Stomach (tissue), 4 donors: ENCODE results near the gene ZNF169.
"Not testable (repeated sequence)": the region's sequence is repeated elsewhere in the genome, so short reads cannot be mapped to it uniquely, and the experiment has no call there.

Experiments
- CTCF ChIP-seq, 7 experiments: fragments of 450-650 bp in 4 of 7; fragments of 200-600 bp in 3 of 7; sonication (generic) in 3 of 7; IDR thresholded peaks; one replicate each; pipeline ENCODE4 v1.5.1; 2016 to 2019; ENCODE audit warnings: antibody characterized with exemption in 7 of 7, control low read depth in 2 of 7, mild to moderate bottlenecking in 1 of 7
- POLR2A ChIP-seq, 4 donors: fragments of 450-650 bp; IDR thresholded peaks; one replicate each; pipeline ENCODE4 v1.6.1; 2016; ENCODE audit warnings: antibody characterized with exemption in 4 of 4, control low read depth in 2 of 4, mild to moderate bottlenecking in 1 of 4, moderate library complexity in 1 of 4

DNA sequence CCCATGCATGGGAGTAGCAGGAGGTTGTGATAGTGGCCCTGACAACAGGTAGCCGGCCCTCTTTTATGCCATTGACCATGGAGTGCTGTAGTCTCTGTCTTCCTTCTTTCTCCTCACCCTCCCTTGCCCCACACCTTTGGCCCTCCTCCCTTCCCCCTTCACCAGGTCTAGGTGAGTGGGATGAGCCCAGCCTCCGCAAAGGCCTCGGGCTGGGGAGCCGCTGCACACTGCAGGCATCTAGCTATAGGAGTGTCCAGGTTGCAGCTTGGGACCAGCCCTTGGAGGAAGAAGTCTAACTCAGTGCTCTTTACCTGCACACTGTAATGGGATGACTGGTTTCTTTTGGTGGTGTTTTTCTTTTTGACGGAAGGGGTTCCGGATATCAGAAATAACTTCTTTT, 81.7 kb downstream of the ZNF169 start:
- not testable (repeated sequence) for TF ChIP-seq CTCF, POLR2A (IDR thresholded peaks at IDR 0.05)
